ENCODE data around the gene RSPRY1.

DNA sequence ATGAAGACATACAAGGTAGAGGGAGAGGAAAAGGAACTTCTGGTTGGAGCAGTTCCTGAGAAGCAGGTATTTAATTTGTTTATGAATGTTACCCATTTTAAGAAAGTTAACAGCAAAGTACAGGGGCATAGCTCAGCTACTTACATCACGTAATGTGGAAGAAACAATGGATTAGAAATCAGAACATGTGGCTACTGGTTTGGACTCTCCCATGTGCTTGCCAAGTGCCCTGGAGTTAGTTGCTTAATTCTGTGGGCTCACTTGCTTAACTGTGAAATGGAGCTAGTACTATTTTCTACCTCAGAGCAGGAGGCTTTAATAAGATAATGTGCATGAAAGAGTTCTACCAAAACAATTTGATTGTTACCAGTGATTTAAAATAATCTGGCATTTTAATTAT lies 27.3 kb downstream of the RSPRY1 start:
- TF ChIP-seq EZH2 (optimal IDR thresholded peaks at IDR 0.05; ENCODE audit: low read depth, low read length): no peak
- no peak for TF ChIP-seq CTCF (IDR thresholded peaks at IDR 0.05; ENCODE audit: low read length)

All from MM.1S (cell line).